Bronchial epithelial cell (primary cell): ENCODE results near the gene BARHL1. TPM values are rescaled to one million over a fixed set of nuclear protein-coding genes. Genes with fewer than 3 reads are reported as not detected.
A peak's percentile ranks its signal among the peaks of the same experiment; 100 is the strongest.

Source experiments
- DNase-seq: peaks from one replicate; pipeline ENCODE4 v3.0.0-alpha.2; 2010; ENCODE audit warnings: low read depth
- FAIRE-seq: peaks from 2 replicates; lab custom pipeline; 2011; peaks lifted over from hg19 to GRCh38; lab: Jason Lieb, UNC
- H3K27me3 ChIP-seq: 2 replicates; pipeline ENCODE4 v1.5.1; 2011; ENCODE audit warnings: low read length; ENCODE audit not compliant: control insufficient read depth, insufficient read depth
- H3K36me3 ChIP-seq: 2 replicates; pipeline ENCODE4 v1.5.1; 2011; ENCODE audit warnings: low read length; ENCODE audit not compliant: control insufficient read depth, insufficient read depth
- H3K4me3 ChIP-seq: 2 replicates; pipeline ENCODE4 v1.5.1; 2011; ENCODE audit warnings: mild to moderate bottlenecking, low read depth, low read length, control low read depth
- total RNA-seq: library from RNA; depleted of rRNA; stranded (reverse); fragments of >200 nt; gene quantifications from 2 replicates; pipeline ENCODE4 v1.2.1, GENCODE V29; 2014
- TF ChIP-seq, protein P1 (sequence below): IDR thresholded peaks from 2 replicates; pipeline ENCODE4 v1.5.1; 2011; ENCODE audit warnings: mild to moderate bottlenecking, moderate library complexity, low read length, control low read depth, inconsistent platforms; ENCODE audit not compliant: insufficient read depth, severe bottlenecking

BARHL1 gene
- total RNA-seq, 1 donor from 2014 or later: not detected

GRCh38 chr9:132578367-132578932 is 4.0 kb upstream of the BARHL1 start:
- FAIRE-seq: no peak
- H3K4me3 ChIP-seq: no peak overlapping the region
- peaks cover 52% of the 10 kb centered on the region for H3K27me3 ChIP-seq
- H3K36me3 ChIP-seq: no peaks in the 10 kb centered on the region
- TF ChIP-seq, protein P1, sequence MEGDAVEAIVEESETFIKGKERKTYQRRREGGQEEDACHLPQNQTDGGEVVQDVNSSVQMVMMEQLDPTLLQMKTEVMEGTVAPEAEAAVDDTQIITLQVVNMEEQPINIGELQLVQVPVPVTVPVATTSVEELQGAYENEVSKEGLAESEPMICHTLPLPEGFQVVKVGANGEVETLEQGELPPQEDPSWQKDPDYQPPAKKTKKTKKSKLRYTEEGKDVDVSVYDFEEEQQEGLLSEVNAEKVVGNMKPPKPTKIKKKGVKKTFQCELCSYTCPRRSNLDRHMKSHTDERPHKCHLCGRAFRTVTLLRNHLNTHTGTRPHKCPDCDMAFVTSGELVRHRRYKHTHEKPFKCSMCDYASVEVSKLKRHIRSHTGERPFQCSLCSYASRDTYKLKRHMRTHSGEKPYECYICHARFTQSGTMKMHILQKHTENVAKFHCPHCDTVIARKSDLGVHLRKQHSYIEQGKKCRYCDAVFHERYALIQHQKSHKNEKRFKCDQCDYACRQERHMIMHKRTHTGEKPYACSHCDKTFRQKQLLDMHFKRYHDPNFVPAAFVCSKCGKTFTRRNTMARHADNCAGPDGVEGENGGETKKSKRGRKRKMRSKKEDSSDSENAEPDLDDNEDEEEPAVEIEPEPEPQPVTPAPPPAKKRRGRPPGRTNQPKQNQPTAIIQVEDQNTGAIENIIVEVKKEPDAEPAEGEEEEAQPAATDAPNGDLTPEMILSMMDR: no peak
- no peak for DNase-seq

DNA sequence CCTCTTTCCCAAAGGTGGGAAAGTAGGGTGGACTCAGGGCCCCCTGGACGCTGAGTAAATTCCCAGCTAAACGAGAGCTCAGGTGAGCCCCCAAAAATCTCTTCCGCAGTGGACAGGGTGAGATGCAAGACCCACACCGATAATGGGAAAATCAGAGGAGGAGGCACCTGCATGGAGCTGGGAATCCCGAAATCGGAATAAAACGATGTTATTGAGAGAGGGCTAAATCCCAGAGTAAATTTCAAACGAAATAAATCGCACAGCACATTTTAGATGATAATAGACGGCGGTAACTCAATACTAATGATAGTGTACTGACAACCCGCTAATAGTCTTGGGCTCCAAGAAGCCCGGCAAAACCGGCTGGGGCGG is 3.0 kb upstream of the BARHL1 start:
- TF ChIP-seq, protein P1: no peak
- Histone ChIP-seq H3K4me3 (no peak overlapping the region), H3K27me3 (peaks cover 61% of the 10 kb centered on the region), H3K36me3 (no peaks in the 10 kb centered on the region)
- DNase-seq (no peak), FAIRE-seq (no peak)

GRCh38 chr9:132582786-132583583 is 579 bp downstream of the BARHL1 start:
- TF ChIP-seq, protein P1: no peak
- no peak for DNase-seq
- no peak overlapping the region for H3K4me3 ChIP-seq
- H3K27me3 ChIP-seq: peaks cover 88% of the 10 kb centered on the region
- H3K36me3 ChIP-seq: no peaks in the 10 kb centered on the region
- no peak for FAIRE-seq

- TF ChIP-seq, protein P1: no peak
- FAIRE-seq (no peak), DNase-seq (no peak)
- Histone ChIP-seq H3K36me3 (no peaks in the 10 kb centered on the region), H3K27me3 (peaks cover 89% of the 10 kb centered on the region), H3K4me3 (no peak overlapping the region)
These were observed 1.3 kb downstream of the BARHL1 start for GRCh38 chr9:132583584-132584304.

GRCh38 chr9:132584601-132585560 is 2.5 kb downstream of the BARHL1 start:
- DNase-seq (peak; percentile 22), FAIRE-seq (no peak)
- H3K36me3 ChIP-seq: no peaks in the 10 kb centered on the region
- H3K4me3 ChIP-seq: no peak overlapping the region
- H3K27me3 ChIP-seq: peaks cover 88% of the 10 kb centered on the region
- TF ChIP-seq, protein P1: no peak
